B cell (primary cell): ENCODE data around the gene FEM1B. TPM values are rescaled to one million over a fixed set of nuclear protein-coding genes. Genes with fewer than 3 reads are reported as not detected.

Experiments used
- ATAC-seq: fragments of 200-7000 bp; cut with Tn5 transposase; one replicate; pipeline ENCODE4 v1.10.0; 2021; ENCODE audit warnings: low read depth, mild to moderate bottlenecking, moderate number of reproducible peaks, moderate library complexity
- CTCF ChIA-PET: fragments of 350-600 bp; sonication (Branson Sonifier 250); formaldehyde crosslinking; loops from one replicate; lab custom pipeline; 2021; ENCODE audit warnings: antibody characterized with exemption, inconsistent platforms; lab: Charles Lee
- POLR2A ChIA-PET: fragments of 350-600 bp; sonication (Branson Sonifier 250); formaldehyde crosslinking; loops from one replicate; lab custom pipeline; 2021; ENCODE audit warnings: antibody characterized with exemption; lab: Charles Lee
- DNase-seq: peaks from one replicate; pipeline ENCODE4 v3.0.0; 2013
- H2AFZ ChIP-seq: 2 replicates; pipeline ENCODE4 v1.6.1; 2012; ENCODE audit warnings: mild to moderate bottlenecking, low read depth, low read length; ENCODE audit not compliant: insufficient read depth, poor library complexity, severe bottlenecking
- H3K27ac ChIP-seq, 2 donors: 1 replicate in 1 of 2; 2 replicates in 1 of 2; pipeline ENCODE4 v1.5.1; 2012 to 2013; ENCODE audit warnings: low read length in 2 of 2, mild to moderate bottlenecking in 2 of 2, moderate library complexity in 1 of 2
- H3K27me3 ChIP-seq, 4 experiments: fragments of 200-600 bp in 1 of 4; sonication (generic) in 1 of 4; replicated peaks in 1 of 4; 1 replicate in 2 of 4; 2 replicates in 2 of 4; pipeline versions ENCODE4 v1.6.1 to v1.7.0; 2013 to 2016; ENCODE audit warnings: low read length in 3 of 4, mild to moderate bottlenecking in 2 of 4, mixed read lengths in 1 of 4, moderate library complexity in 1 of 4; ENCODE audit not compliant: insufficient read depth in 4 of 4, control insufficient read depth in 3 of 4; ENCODE audit errors: control extremely low read depth in 1 of 4
- H3K36me3 ChIP-seq, 2 experiments: replicated peaks in 1 of 2; 1 replicate in 1 of 2; 2 replicates in 1 of 2; pipeline versions ENCODE4 v1.6.1 to v1.7.1; 2013; ENCODE audit warnings: low read length in 1 of 2; ENCODE audit not compliant: insufficient read depth in 2 of 2, control insufficient read depth in 1 of 2; ENCODE audit errors: control extremely low read depth in 1 of 2, extremely low read depth in 1 of 2
- H3K4me1 ChIP-seq, 2 donors: fragments of 200-600 bp in 1 of 2; sonication (generic) in 1 of 2; 1 replicate in 1 of 2; 2 replicates in 1 of 2; pipeline versions ENCODE4 v1.5.1 to v1.6.1; 2013 to 2017; ENCODE audit warnings: low read length in 2 of 2; ENCODE audit not compliant: control insufficient read depth in 2 of 2, insufficient read depth in 2 of 2
- H3K4me2 ChIP-seq: replicated peaks from 2 replicates; pipeline ENCODE3; 2012; ENCODE audit warnings: mild to moderate bottlenecking, low read depth, low read length; ENCODE audit not compliant: poor library complexity, severe bottlenecking
- H3K4me3 ChIP-seq, 5 experiments: fragments of 200-600 bp in 1 of 5; sonication (generic) in 1 of 5; 1 replicate in 3 of 5; 2 replicates in 2 of 5; pipeline versions ENCODE4 v1.5.1 to v1.7.0; 2011 to 2016; ENCODE audit warnings: low read length in 4 of 5, mild to moderate bottlenecking in 4 of 5, low read depth in 2 of 5, control low read depth in 1 of 5, moderate library complexity in 1 of 5; ENCODE audit not compliant: insufficient read depth in 1 of 5; ENCODE audit errors: control extremely low read depth in 1 of 5, extremely low read depth in 1 of 5
- H3K79me2 ChIP-seq: fragments of 200-600 bp; sonication (generic); one replicate; pipeline ENCODE4 v1.6.0; 2016; ENCODE audit warnings: low read length; ENCODE audit not compliant: control insufficient read depth, insufficient read depth
- H3K9ac ChIP-seq: fragments of 200-600 bp; sonication (generic); 2 replicates; pipeline ENCODE4 v1.6.1; 2017; ENCODE audit warnings: mild to moderate bottlenecking, low read length, moderate library complexity
- H3K9me3 ChIP-seq, 3 donors: one replicate each; pipeline versions ENCODE4 v1.6.1 to v1.7.1; 2013; ENCODE audit warnings: low read length in 2 of 3; ENCODE audit not compliant: control insufficient read depth in 2 of 3, insufficient read depth in 1 of 3; ENCODE audit errors: control extremely low read depth in 1 of 3
- H4K20me1 ChIP-seq: 2 replicates; pipeline ENCODE4 v1.6.0; 2012; ENCODE audit warnings: mild to moderate bottlenecking, low read length; ENCODE audit not compliant: insufficient read depth, control insufficient read depth, poor library complexity, severe bottlenecking
- H3K27ac Mint-ChIP-seq: one replicate; pipeline ENCODE4 v1.8.0; 2021; ENCODE audit warnings: mixed read lengths
- H3K27me3 Mint-ChIP-seq: one replicate; pipeline ENCODE4 v1.8.0; 2021; ENCODE audit warnings: mixed read lengths
- H3K4me1 Mint-ChIP-seq: one replicate; pipeline ENCODE4 v1.8.0; 2021; ENCODE audit warnings: mixed read lengths
- H3K4me3 Mint-ChIP-seq: one replicate; pipeline ENCODE4 v1.8.0; 2021; ENCODE audit warnings: mixed read lengths
- H3K9me3 Mint-ChIP-seq: one replicate; pipeline ENCODE4 v1.8.0; 2022; ENCODE audit warnings: mixed read lengths; ENCODE audit not compliant: insufficient read depth
- CTCF ChIP-seq: fragments of 200-600 bp; IDR thresholded peaks from one replicate; pipeline ENCODE4 v1.8.0; 2022; ENCODE audit warnings: antibody characterized with exemption, mild to moderate bottlenecking
- EZH2 ChIP-seq: IDR thresholded peaks from 2 replicates; pipeline ENCODE4 v1.6.1; 2012; ENCODE audit warnings: borderline replicate concordance, low read depth, mild to moderate bottlenecking, moderate library complexity, low read length; ENCODE audit not compliant: insufficient read depth, poor library complexity, severe bottlenecking
- WGBS: methylation state at CpG from one replicate; pipeline ENCODE4 v1.1.5; 2013; ENCODE audit warnings: missing lambda C conversion rate; ENCODE audit not compliant: insufficient coverage; 5-methylcytosine and 5-hydroxymethylcytosine counted together
- intact Hi-C: fragments of 100-400 bp; cut with micrococcal nuclease; formaldehyde crosslinking; loops from one replicate; pipeline ENCODE4 v1.10.0; 2022
- polyA plus RNA-seq: library from polyadenylated mRNA; depleted of rRNA; stranded (reverse); fragments of >200 nt; gene quantifications from 2 replicates; pipeline ENCODE4 v1.2.3, GENCODE V29; 2012
- total RNA-seq, 2 donors: library from RNA; stranded (reverse); fragments of 120-200 nt in 1 of 2; gene quantifications; 1 replicate in 1 of 2; 2 replicates in 1 of 2; pipeline versions ENCODE4 v1.2.3 to v1.2.4, GENCODE V29; 2013 to 2022

Gene FEM1B
- total and polyA plus RNA-seq, 2 donors (not counting 1 experiment from before 2014, with no cell fraction given) = 13.8 to 52.4 TPM

- 20% methylated on average over 52 of the region's 57 CpGs for WGBS
- Histone ChIP-seq H3K4me2 (peak overlapping the region; percentile 85), H4K20me1 (no peaks in the 10 kb centered on the region), H3K9me3 (no peaks in the 10 kb centered on the region), H3K36me3 (no peaks in the 10 kb centered on the region), H3K79me2 (no peaks in the 10 kb centered on the region), H3K4me3 (peak overlapping the region; percentile 14 to 51 (median 43)), H2AFZ (peak overlapping the region; percentile 77), H3K27me3 (peaks cover 0 to 17% (median 7%) of the 10 kb centered on the region in 4 experiments), H3K9ac (peak overlapping the region; percentile 52), H3K27ac (no peak overlapping the region), H3K4me1 (peaks cover 10 to 12% of the 10 kb centered on the region in 2 donors)
- peaks cover 4% of the 10 kb centered on the region for H3K4me1 Mint-ChIP-seq
- H3K9me3 Mint-ChIP-seq = no peaks in the 10 kb centered on the region
- peaks cover 19% of the 10 kb centered on the region for H3K27me3 Mint-ChIP-seq
- ChIA-PET CTCF (no interaction called here), POLR2A (no interaction called here)
- DNase-seq (peak; percentile 53), ATAC-seq (peak; percentile 41)
- intact Hi-C loops = loop anchor here (10.0 kb wide), 1 partner anchor 668 kb away; no protein-coding TSS in a partner anchor
- H3K4me3 Mint-ChIP-seq = peak overlapping the region; percentile 77
- H3K27ac Mint-ChIP-seq = no peak overlapping the region
- TF ChIP-seq CTCF = no peak
- TF ChIP-seq EZH2 = no peak
Measured at GRCh38 chr15:68256675-68257450, 20.7 kb upstream of the FEM1B start.

- H3K9me3 ChIP-seq = no peaks in the 10 kb centered on the region
- intact Hi-C loops = loop anchor here (10.0 kb wide), 1 partner anchor 666 kb away; no protein-coding TSS in a partner anchor
- H3K4me2 ChIP-seq = no peak overlapping the region
- no peaks in the 10 kb centered on the region for H4K20me1 ChIP-seq
- no peak overlapping the region for H3K27ac Mint-ChIP-seq
- no peak overlapping the region for H3K4me3 Mint-ChIP-seq
- no peak overlapping the region for H3K27ac ChIP-seq
- ChIA-PET CTCF (no interaction called here), POLR2A (no interaction called here)
- H3K79me2 ChIP-seq = no peaks in the 10 kb centered on the region
- peaks cover 30% of the 10 kb centered on the region for H3K27me3 Mint-ChIP-seq
- TF ChIP-seq CTCF (no peak), EZH2 (no peak)
- no peak overlapping the region for H2AFZ ChIP-seq
- DNase-seq (no peak), ATAC-seq (no peak)
- H3K4me1 ChIP-seq = peaks cover 10 to 12% of the 10 kb centered on the region in 2 donors
- H3K4me3 ChIP-seq = no peak overlapping the region
- no peaks in the 10 kb centered on the region for H3K9me3 Mint-ChIP-seq
- 84% methylated on average over 2 of the region's 4 CpGs for WGBS
- H3K27me3 ChIP-seq = peaks cover 0 to 17% (median 8%) of the 10 kb centered on the region in 4 experiments
- no peak overlapping the region for H3K9ac ChIP-seq
- no peaks in the 10 kb centered on the region for H3K36me3 ChIP-seq
- peaks cover 4% of the 10 kb centered on the region for H3K4me1 Mint-ChIP-seq
Measured at GRCh38 chr15:68258692-68259091, 18.9 kb upstream of the FEM1B start.
